PFSK-1 (cell line): ENCODE results near the gene LRRC8D.

Source experiments
- FOXP2 ChIP-seq: optimal IDR thresholded peaks from 2 replicates; pipeline ENCODE3; 2011; ENCODE audit warnings: borderline replicate concordance, control low read depth, inconsistent platforms; ENCODE audit not compliant: insufficient read depth; ENCODE audit errors: extremely low read length, extremely low read depth
- POLR2AphosphoS5 ChIP-seq: IDR thresholded peaks from 2 replicates; pipeline ENCODE4 v1.6.1; 2012; ENCODE audit warnings: low read depth, mild to moderate bottlenecking, control low read depth, low read length, moderate library complexity
- SIN3A ChIP-seq: IDR thresholded peaks from 2 replicates; pipeline ENCODE4 v1.6.1; 2012; ENCODE audit warnings: mild to moderate bottlenecking, low read length, moderate library complexity, borderline replicate concordance; ENCODE audit not compliant: insufficient read depth
- TAF1 ChIP-seq: IDR thresholded peaks from 2 replicates; pipeline ENCODE4 v1.6.1; 2012; ENCODE audit warnings: low read length, control low read depth, borderline replicate concordance; ENCODE audit not compliant: insufficient read depth
- TF ChIP-seq, protein P1 (sequence below), 2 experiments: IDR thresholded peaks; 2 replicates each; pipeline versions ENCODE4 v1.6.1 to v1.8.0; 2011 to 2012; ENCODE audit warnings: low read depth in 2 of 2, low read length in 2 of 2, control low read depth in 1 of 2, inconsistent platforms in 1 of 2, mild to moderate bottlenecking in 1 of 2, moderate library complexity in 1 of 2; ENCODE audit not compliant: insufficient read depth in 1 of 2

DNA sequence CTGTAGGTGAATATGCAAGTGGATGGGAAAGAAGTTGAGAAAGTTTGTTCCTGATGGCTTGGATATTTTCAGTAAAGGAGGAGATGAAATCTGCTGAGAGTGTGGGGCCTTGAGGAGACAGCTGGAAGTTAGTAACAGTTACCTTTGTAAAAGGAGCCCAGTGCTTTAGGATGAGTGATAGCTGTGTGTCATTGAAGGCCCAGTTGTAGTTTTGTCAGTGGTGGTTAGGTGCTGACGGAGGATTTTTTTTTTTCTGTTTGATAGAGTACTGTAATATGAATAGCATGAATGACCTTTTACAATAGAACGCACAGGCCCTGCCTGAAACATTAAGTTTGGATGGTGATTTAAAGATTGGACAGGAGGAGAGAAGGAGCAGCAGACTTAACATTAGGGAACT lies 33.3 kb downstream of the LRRC8D start:
- TF ChIP-seq POLR2AphosphoS5 (no peak), SIN3A (no peak), TAF1 (no peak), FOXP2 (no peak)
- TF ChIP-seq, protein P1, sequence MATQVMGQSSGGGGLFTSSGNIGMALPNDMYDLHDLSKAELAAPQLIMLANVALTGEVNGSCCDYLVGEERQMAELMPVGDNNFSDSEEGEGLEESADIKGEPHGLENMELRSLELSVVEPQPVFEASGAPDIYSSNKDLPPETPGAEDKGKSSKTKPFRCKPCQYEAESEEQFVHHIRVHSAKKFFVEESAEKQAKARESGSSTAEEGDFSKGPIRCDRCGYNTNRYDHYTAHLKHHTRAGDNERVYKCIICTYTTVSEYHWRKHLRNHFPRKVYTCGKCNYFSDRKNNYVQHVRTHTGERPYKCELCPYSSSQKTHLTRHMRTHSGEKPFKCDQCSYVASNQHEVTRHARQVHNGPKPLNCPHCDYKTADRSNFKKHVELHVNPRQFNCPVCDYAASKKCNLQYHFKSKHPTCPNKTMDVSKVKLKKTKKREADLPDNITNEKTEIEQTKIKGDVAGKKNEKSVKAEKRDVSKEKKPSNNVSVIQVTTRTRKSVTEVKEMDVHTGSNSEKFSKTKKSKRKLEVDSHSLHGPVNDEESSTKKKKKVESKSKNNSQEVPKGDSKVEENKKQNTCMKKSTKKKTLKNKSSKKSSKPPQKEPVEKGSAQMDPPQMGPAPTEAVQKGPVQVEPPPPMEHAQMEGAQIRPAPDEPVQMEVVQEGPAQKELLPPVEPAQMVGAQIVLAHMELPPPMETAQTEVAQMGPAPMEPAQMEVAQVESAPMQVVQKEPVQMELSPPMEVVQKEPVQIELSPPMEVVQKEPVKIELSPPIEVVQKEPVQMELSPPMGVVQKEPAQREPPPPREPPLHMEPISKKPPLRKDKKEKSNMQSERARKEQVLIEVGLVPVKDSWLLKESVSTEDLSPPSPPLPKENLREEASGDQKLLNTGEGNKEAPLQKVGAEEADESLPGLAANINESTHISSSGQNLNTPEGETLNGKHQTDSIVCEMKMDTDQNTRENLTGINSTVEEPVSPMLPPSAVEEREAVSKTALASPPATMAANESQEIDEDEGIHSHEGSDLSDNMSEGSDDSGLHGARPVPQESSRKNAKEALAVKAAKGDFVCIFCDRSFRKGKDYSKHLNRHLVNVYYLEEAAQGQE (IDR thresholded peaks at IDR 0.05; ENCODE audit: insufficient read depth in 1 of 2, low read depth in 2 of 2, low read length in 2 of 2) = no peak
